ENCODE measurements around the gene MPP7.

Gene MPP7

DNA sequence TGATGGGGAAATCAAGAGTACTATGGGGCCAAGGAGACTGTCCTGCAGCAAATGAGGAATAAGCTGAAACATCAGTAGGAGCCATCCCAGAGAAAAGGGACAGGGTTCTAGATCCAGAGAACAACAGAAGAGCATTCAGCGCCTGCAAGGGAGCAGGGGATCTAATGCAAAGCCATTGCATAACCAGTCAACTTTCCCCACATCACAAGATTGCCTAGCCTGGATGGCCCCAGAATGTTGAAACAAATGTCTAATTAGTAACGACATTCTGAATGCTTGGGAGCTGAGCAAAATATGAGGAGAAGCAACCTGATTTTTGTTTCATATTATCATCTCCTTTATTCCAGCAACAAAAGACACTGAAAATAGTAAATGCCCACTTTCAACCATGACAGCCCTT lies 2.7 kb upstream of the MPP7 start:
- DNase-seq (ENCODE audit: low spot score), result no peak
- TF ChIP-seq, protein P1, sequence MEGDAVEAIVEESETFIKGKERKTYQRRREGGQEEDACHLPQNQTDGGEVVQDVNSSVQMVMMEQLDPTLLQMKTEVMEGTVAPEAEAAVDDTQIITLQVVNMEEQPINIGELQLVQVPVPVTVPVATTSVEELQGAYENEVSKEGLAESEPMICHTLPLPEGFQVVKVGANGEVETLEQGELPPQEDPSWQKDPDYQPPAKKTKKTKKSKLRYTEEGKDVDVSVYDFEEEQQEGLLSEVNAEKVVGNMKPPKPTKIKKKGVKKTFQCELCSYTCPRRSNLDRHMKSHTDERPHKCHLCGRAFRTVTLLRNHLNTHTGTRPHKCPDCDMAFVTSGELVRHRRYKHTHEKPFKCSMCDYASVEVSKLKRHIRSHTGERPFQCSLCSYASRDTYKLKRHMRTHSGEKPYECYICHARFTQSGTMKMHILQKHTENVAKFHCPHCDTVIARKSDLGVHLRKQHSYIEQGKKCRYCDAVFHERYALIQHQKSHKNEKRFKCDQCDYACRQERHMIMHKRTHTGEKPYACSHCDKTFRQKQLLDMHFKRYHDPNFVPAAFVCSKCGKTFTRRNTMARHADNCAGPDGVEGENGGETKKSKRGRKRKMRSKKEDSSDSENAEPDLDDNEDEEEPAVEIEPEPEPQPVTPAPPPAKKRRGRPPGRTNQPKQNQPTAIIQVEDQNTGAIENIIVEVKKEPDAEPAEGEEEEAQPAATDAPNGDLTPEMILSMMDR (IDR thresholded peaks at IDR 0.05; ENCODE audit: extremely low read depth, missing control alignments), result no peak

- DNase-seq (ENCODE audit: low spot score), result no peak
- TF ChIP-seq, protein P1 (IDR thresholded peaks at IDR 0.05; ENCODE audit: extremely low read depth, missing control alignments), result no peak
These were observed 1.2 kb upstream of the MPP7 start for GRCh38 chr10:28304032-28304571.

- no peak for DNase-seq (ENCODE audit: low spot score)
- TF ChIP-seq, protein P1 (IDR thresholded peaks at IDR 0.05; ENCODE audit: extremely low read depth, missing control alignments), result no peak
These were observed 739 bp downstream of the MPP7 start for GRCh38 chr10:28302012-28302637.

DNA sequence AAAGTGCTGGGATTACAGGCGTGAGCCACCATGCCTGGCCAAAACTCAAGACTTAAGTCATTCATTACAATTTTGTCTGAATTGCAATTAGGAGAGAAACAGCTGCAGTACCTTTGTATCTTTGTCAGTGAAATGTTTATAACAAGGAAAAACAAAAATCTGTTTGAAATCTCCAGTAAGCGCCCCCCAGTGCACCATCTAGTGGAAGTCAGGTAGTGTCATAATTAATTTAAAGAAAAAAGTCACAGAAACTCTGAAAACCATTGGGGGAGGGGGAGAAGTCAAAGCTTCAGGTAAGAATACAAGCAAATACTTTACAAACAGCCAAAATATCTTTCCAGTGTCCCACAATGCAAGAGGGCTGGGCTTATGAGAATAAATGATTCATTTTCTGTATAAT lies 2.8 kb downstream of the MPP7 start:
- DNase-seq (ENCODE audit: low spot score), result no peak
- TF ChIP-seq, protein P1 (IDR thresholded peaks at IDR 0.05; ENCODE audit: extremely low read depth, missing control alignments), result no peak

DNA sequence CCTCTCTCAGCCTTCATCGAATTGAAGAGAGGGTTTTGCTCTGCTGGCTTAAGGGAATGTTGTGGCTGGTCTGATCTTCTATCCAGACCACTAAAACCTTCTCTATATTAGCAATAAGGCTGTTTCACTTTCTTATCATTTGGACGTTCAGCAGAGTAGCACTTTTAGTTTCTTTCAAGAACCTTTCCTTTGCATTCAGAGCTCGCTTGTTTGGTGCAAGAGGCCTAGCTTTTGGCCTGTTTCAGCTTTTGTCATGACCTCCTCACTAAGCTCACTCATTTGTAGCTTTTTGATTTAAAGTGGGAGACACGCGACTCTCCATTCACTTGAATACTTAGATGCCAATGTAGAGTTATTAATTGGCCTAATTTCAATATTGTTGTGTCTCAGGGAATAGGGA lies 3.9 kb downstream of the MPP7 start:
- DNase-seq (ENCODE audit: low spot score), result no peak
- TF ChIP-seq, protein P1 (IDR thresholded peaks at IDR 0.05; ENCODE audit: extremely low read depth, missing control alignments), result no peak

DNA sequence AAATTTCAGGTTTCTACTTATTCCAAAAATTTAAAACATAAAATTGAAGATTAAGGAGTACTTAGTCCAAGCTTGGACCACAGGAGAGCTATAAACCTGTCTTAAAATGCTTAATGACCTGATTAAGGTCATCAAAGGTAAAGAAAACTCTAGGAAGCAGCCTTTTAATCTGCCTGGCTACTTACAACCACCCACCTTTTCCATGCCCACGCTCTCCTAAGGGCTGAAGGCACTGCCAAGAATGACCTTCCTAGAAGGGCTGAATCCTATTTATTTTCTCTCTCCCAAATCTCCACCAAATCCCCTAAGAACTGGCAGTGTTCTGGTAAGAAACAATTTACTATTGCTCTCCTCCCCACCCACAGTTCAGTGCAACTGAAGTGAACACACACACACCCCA lies 6.8 kb downstream of the MPP7 start:
- TF ChIP-seq, protein P1 (IDR thresholded peaks at IDR 0.05; ENCODE audit: extremely low read depth, missing control alignments), result no peak
- no peak for DNase-seq (ENCODE audit: low spot score)

GRCh38 chr10:28295336-28295735 lies 7.5 kb downstream of the MPP7 start:
- TF ChIP-seq, protein P1 (IDR thresholded peaks at IDR 0.05; ENCODE audit: extremely low read depth, missing control alignments), result no peak
- no peak for DNase-seq (ENCODE audit: low spot score)

Measured in GM20000 (cell line).